ENCODE measurements around the gene SPACA7.

Gene SPACA7

DNA sequence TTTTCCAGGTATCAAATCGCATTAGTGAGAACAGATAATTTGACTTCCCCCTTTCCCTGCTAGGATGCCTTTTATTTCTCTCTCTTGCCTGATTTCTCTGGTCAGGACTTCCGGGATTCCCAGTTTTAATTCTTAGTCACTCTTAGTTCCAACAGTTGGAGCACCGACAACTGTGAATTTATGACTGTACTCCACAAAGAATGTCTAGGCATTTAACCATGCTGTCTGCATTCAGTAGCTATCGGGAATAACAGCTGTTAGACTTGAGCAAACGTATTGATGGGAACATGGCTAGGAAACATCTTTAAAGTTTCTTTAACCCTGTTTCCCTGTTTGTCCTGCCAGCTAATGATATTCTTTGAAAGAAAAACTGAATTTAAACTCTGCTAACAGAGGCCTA is 14.1 kb upstream of the SPACA7 start:
- no peak for TF ChIP-seq CEBPB (IDR thresholded peaks at IDR 0.05)
- TF ChIP-seq TEAD4 (IDR thresholded peaks at IDR 0.05): no peak
- no peak for TF ChIP-seq MAX (IDR thresholded peaks at IDR 0.05)
- no peak for TF ChIP-seq EP300 (IDR thresholded peaks at IDR 0.05; ENCODE audit: borderline replicate concordance)
- no peak for TF ChIP-seq CREB1 (IDR thresholded peaks at IDR 0.05; ENCODE audit: low read depth)
- TF ChIP-seq YY1 (IDR thresholded peaks at IDR 0.05; ENCODE audit: low read depth): no peak
- TF ChIP-seq, protein P1, sequence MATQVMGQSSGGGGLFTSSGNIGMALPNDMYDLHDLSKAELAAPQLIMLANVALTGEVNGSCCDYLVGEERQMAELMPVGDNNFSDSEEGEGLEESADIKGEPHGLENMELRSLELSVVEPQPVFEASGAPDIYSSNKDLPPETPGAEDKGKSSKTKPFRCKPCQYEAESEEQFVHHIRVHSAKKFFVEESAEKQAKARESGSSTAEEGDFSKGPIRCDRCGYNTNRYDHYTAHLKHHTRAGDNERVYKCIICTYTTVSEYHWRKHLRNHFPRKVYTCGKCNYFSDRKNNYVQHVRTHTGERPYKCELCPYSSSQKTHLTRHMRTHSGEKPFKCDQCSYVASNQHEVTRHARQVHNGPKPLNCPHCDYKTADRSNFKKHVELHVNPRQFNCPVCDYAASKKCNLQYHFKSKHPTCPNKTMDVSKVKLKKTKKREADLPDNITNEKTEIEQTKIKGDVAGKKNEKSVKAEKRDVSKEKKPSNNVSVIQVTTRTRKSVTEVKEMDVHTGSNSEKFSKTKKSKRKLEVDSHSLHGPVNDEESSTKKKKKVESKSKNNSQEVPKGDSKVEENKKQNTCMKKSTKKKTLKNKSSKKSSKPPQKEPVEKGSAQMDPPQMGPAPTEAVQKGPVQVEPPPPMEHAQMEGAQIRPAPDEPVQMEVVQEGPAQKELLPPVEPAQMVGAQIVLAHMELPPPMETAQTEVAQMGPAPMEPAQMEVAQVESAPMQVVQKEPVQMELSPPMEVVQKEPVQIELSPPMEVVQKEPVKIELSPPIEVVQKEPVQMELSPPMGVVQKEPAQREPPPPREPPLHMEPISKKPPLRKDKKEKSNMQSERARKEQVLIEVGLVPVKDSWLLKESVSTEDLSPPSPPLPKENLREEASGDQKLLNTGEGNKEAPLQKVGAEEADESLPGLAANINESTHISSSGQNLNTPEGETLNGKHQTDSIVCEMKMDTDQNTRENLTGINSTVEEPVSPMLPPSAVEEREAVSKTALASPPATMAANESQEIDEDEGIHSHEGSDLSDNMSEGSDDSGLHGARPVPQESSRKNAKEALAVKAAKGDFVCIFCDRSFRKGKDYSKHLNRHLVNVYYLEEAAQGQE (IDR thresholded peaks at IDR 0.05; ENCODE audit: low read depth): no peak
- TF ChIP-seq RAD21 (IDR thresholded peaks at IDR 0.05; ENCODE audit: low read depth): no peak
- TF ChIP-seq TCF12 (IDR thresholded peaks at IDR 0.05; ENCODE audit: low read depth): no peak
- no peak for TF ChIP-seq FOXM1 (IDR thresholded peaks at IDR 0.05; ENCODE audit: borderline replicate concordance, low read depth)
- no peak for TF ChIP-seq ZBTB7A (IDR thresholded peaks at IDR 0.05; ENCODE audit: low read depth)

DNA sequence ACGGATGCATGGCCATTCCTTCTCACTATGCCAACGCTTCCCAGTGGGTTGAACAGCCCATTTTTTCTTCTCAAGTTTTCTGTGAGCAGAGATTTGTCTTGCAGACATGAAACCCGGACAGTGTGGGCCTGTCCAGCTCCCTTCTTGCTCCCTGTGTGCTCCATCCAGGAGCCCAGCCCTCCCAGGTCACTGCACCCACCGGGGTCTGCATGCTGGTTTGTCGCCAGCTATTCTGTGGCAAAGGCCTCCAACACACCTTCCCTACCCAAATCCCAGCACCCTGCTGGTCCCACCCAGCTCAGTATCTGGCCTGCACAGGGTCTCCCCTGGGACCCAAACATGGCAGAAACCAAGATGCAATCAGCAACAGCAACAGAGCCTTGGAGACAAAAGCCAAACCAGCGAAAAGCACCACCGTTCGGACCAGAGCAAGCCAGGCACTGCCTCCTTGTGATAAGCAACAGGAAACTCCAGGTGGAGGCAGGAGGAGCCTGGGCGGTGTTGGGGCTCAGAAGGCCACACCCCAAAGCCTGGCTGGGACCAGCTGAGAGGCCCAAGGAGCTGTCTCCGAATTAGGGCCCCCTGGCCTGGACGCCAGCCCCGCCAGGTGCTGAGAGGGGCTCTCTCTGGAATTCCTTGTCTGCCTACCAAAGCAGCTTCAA is 12.2 kb upstream of the SPACA7 start:
- TF ChIP-seq TEAD4 (IDR thresholded peaks at IDR 0.05) (no peak), EGR1 (IDR thresholded peaks at IDR 0.05) (no peak), CREB1 (IDR thresholded peaks at IDR 0.05; ENCODE audit: low read depth) (no peak), CEBPB (IDR thresholded peaks at IDR 0.05) (no peak), RAD21 (IDR thresholded peaks at IDR 0.05; ENCODE audit: low read depth) (no peak), TAF1 (IDR thresholded peaks at IDR 0.05; ENCODE audit: low read depth) (no peak), TCF12 (IDR thresholded peaks at IDR 0.05; ENCODE audit: low read depth) (no peak), NFIC (IDR thresholded peaks at IDR 0.05) (no peak), FOXM1 (IDR thresholded peaks at IDR 0.05; ENCODE audit: borderline replicate concordance, low read depth) (no peak), MAX (IDR thresholded peaks at IDR 0.05) (no peak)
- TF ChIP-seq, protein P2, sequence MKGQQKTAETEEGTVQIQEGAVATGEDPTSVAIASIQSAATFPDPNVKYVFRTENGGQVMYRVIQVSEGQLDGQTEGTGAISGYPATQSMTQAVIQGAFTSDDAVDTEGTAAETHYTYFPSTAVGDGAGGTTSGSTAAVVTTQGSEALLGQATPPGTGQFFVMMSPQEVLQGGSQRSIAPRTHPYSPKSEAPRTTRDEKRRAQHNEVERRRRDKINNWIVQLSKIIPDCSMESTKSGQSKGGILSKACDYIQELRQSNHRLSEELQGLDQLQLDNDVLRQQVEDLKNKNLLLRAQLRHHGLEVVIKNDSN (IDR thresholded peaks at IDR 0.05): no peak

DNA sequence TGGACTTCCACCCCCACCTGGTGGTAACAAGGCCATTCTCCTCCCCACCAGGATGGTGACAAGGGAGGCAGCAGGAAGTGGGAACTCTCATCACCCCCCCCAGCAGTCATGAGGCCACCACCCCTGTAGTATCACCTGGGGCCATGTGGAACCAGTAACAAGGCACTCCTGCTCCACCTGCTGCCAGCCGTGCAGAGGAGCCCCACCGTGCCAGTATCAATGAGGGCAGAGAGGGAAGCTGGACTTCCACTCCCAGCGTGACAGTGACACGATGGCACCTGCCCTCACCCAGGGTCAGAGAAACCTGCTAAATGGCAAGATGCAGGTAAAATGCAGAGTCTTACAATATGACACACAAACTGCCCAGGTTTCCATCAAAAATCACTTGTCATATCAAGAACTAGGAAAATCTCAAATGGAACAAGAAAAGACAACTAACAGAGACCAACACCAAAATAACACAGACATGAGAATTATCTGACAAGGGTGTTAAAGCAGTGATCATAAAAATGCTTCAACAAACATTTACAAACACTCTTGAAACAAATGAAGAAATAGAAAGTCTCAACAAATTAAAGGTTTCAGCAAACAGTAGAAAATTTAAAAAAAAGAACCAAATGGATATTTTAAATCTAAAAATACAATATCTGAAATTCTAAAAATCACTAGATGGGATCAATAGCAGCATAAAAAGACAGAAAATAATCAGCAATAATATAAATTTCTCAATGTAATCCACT is 9.1 kb upstream of the SPACA7 start:
- TF ChIP-seq, protein P1 (IDR thresholded peaks at IDR 0.05; ENCODE audit: low read depth): no peak
- TF ChIP-seq NFIC (IDR thresholded peaks at IDR 0.05) (no peak), ZBTB7A (IDR thresholded peaks at IDR 0.05; ENCODE audit: low read depth) (no peak), EP300 (IDR thresholded peaks at IDR 0.05; ENCODE audit: borderline replicate concordance) (no peak), RAD21 (IDR thresholded peaks at IDR 0.05; ENCODE audit: low read depth) (no peak), MAX (IDR thresholded peaks at IDR 0.05) (no peak), CREB1 (IDR thresholded peaks at IDR 0.05; ENCODE audit: low read depth) (no peak), TEAD4 (IDR thresholded peaks at IDR 0.05) (no peak), FOXM1 (IDR thresholded peaks at IDR 0.05; ENCODE audit: borderline replicate concordance, low read depth) (no peak), EGR1 (IDR thresholded peaks at IDR 0.05) (no peak), CEBPB (IDR thresholded peaks at IDR 0.05) (no peak), TAF1 (IDR thresholded peaks at IDR 0.05; ENCODE audit: low read depth) (no peak)
- TF ChIP-seq, protein P2 (IDR thresholded peaks at IDR 0.05): no peak

DNA sequence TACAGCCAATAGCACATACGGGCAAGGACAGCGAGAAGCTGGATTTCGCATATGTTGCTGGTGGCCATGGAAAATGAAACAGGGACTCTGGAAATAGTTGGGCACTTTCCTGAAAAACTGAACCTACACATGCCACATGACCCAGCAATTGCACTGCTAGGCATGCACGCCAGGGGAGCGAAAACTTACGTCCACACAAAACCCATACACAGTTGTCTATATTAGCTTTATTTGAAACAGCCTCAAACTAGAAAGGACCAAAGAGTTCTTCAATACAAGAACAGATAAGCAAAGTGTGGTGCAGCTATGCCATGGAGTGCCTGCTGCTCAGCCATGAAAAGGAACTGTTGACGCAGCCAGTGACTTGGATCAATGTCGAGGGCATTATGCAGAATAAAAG is 7.3 kb upstream of the SPACA7 start:
- TF ChIP-seq CREB1 (IDR thresholded peaks at IDR 0.05; ENCODE audit: low read depth) (no peak), FOXM1 (IDR thresholded peaks at IDR 0.05; ENCODE audit: borderline replicate concordance, low read depth) (no peak), MAX (IDR thresholded peaks at IDR 0.05) (no peak), EP300 (IDR thresholded peaks at IDR 0.05; ENCODE audit: borderline replicate concordance) (no peak), TCF12 (IDR thresholded peaks at IDR 0.05; ENCODE audit: low read depth) (no peak), EGR1 (IDR thresholded peaks at IDR 0.05) (no peak), NFIC (IDR thresholded peaks at IDR 0.05) (no peak), ZBTB7A (IDR thresholded peaks at IDR 0.05; ENCODE audit: low read depth) (no peak), YY1 (IDR thresholded peaks at IDR 0.05; ENCODE audit: low read depth) (no peak), TEAD4 (IDR thresholded peaks at IDR 0.05) (no peak), CEBPB (IDR thresholded peaks at IDR 0.05) (no peak), RAD21 (IDR thresholded peaks at IDR 0.05; ENCODE audit: low read depth) (no peak), TAF1 (IDR thresholded peaks at IDR 0.05; ENCODE audit: low read depth) (no peak)
- TF ChIP-seq, protein P1 (IDR thresholded peaks at IDR 0.05; ENCODE audit: low read depth): no peak
- TF ChIP-seq, protein P2 (IDR thresholded peaks at IDR 0.05): no peak
